ENCODE measurements around the gene AXL.

The AXL gene

DNA sequence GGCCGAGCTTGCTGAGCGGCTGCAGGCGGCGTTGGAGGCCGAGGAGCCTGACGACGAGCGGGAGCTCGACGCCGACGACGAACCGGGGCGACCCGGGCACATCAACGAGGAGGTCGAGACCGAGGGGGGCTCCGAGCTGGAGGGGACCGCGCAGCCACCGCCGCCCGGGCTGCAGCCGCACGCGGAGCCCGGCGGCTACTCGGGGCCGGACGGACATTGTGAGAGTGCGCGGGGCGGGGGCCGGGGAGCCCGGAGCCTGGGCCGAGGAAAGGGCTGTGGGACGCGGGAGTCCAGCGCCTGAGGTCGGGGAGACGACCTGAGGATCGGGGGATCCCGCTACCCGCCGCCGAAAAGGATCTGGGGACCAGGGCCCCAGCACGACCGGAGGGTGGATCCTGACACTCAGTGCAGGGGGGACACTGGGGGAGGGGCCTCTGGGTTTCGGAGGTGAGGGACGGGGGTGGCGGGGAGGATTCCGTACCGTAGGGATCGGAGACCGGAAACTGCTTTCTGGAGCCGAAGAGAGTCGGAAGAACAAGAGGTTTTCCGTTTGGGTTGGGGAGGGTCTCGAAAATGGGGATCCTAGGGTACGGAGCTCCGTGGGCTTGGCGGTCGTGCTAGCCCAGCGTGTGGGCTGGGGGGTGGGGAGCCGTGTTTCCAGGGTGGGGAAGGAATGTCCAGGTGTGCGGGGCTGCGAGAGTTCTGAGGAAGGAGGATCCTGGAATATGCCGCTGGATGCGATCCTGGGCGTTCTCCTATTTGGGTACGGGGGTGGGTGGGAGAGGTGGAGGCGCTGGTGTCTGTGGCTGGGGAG lies 45.8 kb downstream of the AXL start:
- Histone ChIP-seq H3K27me3 (0 out of 2 replicates have a peak, but pooled peaks cover 4% of the 10 kb centered on the region), H3K9me3 (no peaks in the 10 kb centered on the region), H3K4me1 (no peaks in the 10 kb centered on the region), H3K36me3 (peaks cover 42% of the 10 kb centered on the region), H3K4me3 (ENCODE audit: low read depth, low read length) (peak overlapping the region; percentile 94)
- TF ChIP-seq, protein P1, sequence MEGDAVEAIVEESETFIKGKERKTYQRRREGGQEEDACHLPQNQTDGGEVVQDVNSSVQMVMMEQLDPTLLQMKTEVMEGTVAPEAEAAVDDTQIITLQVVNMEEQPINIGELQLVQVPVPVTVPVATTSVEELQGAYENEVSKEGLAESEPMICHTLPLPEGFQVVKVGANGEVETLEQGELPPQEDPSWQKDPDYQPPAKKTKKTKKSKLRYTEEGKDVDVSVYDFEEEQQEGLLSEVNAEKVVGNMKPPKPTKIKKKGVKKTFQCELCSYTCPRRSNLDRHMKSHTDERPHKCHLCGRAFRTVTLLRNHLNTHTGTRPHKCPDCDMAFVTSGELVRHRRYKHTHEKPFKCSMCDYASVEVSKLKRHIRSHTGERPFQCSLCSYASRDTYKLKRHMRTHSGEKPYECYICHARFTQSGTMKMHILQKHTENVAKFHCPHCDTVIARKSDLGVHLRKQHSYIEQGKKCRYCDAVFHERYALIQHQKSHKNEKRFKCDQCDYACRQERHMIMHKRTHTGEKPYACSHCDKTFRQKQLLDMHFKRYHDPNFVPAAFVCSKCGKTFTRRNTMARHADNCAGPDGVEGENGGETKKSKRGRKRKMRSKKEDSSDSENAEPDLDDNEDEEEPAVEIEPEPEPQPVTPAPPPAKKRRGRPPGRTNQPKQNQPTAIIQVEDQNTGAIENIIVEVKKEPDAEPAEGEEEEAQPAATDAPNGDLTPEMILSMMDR (IDR thresholded peaks at IDR 0.05; ENCODE audit: low read depth, low read length), result no peak
- DNase-seq, result peak; percentile 57

GRCh38 chr19:41265395-41266153 lies 46.6 kb downstream of the AXL start:
- H3K4me1 ChIP-seq, result no peaks in the 10 kb centered on the region
- H3K4me3 ChIP-seq (ENCODE audit: low read depth, low read length), result peak overlapping the region; percentile 94
- no peaks in the 10 kb centered on the region for H3K9me3 ChIP-seq
- 0 out of 2 replicates have a peak, but pooled peaks cover 4% of the 10 kb centered on the region for H3K27me3 ChIP-seq
- TF ChIP-seq, protein P1 (IDR thresholded peaks at IDR 0.05; ENCODE audit: low read depth, low read length), result no peak
- H3K36me3 ChIP-seq, result peaks cover 48% of the 10 kb centered on the region
- peak; percentile 16 for DNase-seq

DNA sequence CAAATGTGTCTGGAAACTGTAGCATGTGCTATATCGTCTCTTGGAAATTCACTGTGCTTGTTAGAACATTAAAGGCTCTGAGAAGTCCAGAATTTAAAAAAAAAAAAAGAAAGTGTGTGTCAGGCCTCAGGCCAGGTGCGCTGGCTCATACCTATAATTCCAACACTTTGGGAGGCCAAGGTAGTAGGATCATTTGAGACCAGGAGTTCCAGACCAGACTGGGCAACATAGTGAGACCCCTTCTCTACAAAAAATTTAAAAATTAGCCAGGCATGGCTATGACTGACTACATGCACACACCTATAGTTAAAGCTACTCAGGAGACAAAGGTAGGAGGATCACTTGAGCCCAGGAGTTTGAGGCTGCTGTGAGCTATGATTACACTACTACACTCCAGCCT lies 50.0 kb downstream of the AXL start:
- H3K9me3 ChIP-seq, result no peaks in the 10 kb centered on the region
- H3K4me3 ChIP-seq (ENCODE audit: low read depth, low read length), result no peak overlapping the region
- no peaks in the 10 kb centered on the region for H3K4me1 ChIP-seq
- H3K27me3 ChIP-seq, result no peaks in the 10 kb centered on the region
- TF ChIP-seq, protein P1 (IDR thresholded peaks at IDR 0.05; ENCODE audit: low read depth, low read length), result no peak
- peaks cover 83% of the 10 kb centered on the region for H3K36me3 ChIP-seq
- no peak for DNase-seq

GRCh38 chr19:41269571-41269970 lies 50.5 kb downstream of the AXL start:
- Histone ChIP-seq H3K27me3 (no peaks in the 10 kb centered on the region), H3K4me1 (no peaks in the 10 kb centered on the region), H3K36me3 (peaks cover 85% of the 10 kb centered on the region), H3K9me3 (no peaks in the 10 kb centered on the region), H3K4me3 (ENCODE audit: low read depth, low read length) (no peak overlapping the region)
- TF ChIP-seq, protein P1 (IDR thresholded peaks at IDR 0.05; ENCODE audit: low read depth, low read length), result no peak
- no peak for DNase-seq

- no peaks in the 10 kb centered on the region for H3K9me3 ChIP-seq
- H3K36me3 ChIP-seq, result peaks cover 99% of the 10 kb centered on the region
- H3K27me3 ChIP-seq, result no peaks in the 10 kb centered on the region
- no peak overlapping the region for H3K4me3 ChIP-seq (ENCODE audit: low read depth, low read length)
- H3K4me1 ChIP-seq, result no peaks in the 10 kb centered on the region
- TF ChIP-seq, protein P1 (IDR thresholded peaks at IDR 0.05; ENCODE audit: low read depth, low read length), result no peak
- DNase-seq, result no peak
Measured at GRCh38 chr19:41273076-41273475, 54.1 kb downstream of the AXL start.

DNA sequence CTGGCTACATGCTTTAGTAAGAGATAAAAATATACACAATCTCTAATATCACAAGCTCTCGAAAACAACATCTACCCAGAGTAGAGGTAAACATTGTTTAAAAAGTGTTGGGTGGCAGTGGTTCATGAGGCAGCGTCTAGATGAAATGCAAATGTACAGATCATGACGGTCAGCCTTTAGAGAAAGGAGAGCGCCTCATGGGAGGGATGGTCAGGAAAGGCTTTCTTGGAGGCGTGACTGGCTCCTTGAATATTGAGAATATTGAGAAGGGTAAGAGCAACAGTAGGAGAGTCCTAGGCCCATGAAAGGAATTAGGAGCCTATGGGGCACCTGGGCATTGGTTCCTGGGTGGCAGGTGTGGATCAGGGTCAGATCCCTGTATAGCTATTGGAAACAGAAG lies 55.8 kb downstream of the AXL start:
- Histone ChIP-seq H3K9me3 (no peaks in the 10 kb centered on the region), H3K4me1 (no peaks in the 10 kb centered on the region), H3K27me3 (no peaks in the 10 kb centered on the region), H3K36me3 (peaks cover 99% of the 10 kb centered on the region), H3K4me3 (ENCODE audit: low read depth, low read length) (no peak overlapping the region)
- TF ChIP-seq, protein P1 (IDR thresholded peaks at IDR 0.05; ENCODE audit: low read depth, low read length), result no peak
- no peak for DNase-seq

Measured in BE2C (cell line).